Measurements from ENCODE around the gene TBC1D8.

TBC1D8 gene

DNA sequence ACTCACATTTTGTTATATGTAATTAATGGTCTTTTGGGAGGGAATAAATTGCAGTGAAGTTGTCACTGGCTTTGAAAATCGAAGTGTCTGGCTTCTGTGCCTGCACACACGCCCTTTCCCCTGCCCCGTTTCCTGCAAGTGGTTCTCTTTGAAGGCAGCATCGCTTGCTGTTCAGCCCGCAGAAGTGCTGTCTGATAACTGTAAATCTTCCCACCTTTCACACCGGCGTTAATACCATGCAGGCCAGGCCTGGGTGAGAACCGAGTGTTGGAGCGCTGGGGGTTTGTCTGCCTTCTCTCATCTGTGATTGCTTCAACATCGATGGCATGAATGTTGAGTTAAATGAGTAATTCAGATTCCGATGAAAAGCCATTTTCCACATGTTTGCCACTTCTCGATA, 187.0 kb downstream of the TBC1D8 start:
- TF ChIP-seq POLR2AphosphoS5 (IDR thresholded peaks at IDR 0.05; ENCODE audit: low read depth) (no peak), GABPA (IDR thresholded peaks at IDR 0.05; ENCODE audit: low read depth) (no peak), SPI1 (IDR thresholded peaks at IDR 0.05; ENCODE audit: borderline replicate concordance, low read depth) (no peak)
- TF ChIP-seq, protein P1, sequence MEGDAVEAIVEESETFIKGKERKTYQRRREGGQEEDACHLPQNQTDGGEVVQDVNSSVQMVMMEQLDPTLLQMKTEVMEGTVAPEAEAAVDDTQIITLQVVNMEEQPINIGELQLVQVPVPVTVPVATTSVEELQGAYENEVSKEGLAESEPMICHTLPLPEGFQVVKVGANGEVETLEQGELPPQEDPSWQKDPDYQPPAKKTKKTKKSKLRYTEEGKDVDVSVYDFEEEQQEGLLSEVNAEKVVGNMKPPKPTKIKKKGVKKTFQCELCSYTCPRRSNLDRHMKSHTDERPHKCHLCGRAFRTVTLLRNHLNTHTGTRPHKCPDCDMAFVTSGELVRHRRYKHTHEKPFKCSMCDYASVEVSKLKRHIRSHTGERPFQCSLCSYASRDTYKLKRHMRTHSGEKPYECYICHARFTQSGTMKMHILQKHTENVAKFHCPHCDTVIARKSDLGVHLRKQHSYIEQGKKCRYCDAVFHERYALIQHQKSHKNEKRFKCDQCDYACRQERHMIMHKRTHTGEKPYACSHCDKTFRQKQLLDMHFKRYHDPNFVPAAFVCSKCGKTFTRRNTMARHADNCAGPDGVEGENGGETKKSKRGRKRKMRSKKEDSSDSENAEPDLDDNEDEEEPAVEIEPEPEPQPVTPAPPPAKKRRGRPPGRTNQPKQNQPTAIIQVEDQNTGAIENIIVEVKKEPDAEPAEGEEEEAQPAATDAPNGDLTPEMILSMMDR (IDR thresholded peaks at IDR 0.05; ENCODE audit: insufficient read depth, low read length) = no peak
- TF ChIP-seq, protein P2, sequence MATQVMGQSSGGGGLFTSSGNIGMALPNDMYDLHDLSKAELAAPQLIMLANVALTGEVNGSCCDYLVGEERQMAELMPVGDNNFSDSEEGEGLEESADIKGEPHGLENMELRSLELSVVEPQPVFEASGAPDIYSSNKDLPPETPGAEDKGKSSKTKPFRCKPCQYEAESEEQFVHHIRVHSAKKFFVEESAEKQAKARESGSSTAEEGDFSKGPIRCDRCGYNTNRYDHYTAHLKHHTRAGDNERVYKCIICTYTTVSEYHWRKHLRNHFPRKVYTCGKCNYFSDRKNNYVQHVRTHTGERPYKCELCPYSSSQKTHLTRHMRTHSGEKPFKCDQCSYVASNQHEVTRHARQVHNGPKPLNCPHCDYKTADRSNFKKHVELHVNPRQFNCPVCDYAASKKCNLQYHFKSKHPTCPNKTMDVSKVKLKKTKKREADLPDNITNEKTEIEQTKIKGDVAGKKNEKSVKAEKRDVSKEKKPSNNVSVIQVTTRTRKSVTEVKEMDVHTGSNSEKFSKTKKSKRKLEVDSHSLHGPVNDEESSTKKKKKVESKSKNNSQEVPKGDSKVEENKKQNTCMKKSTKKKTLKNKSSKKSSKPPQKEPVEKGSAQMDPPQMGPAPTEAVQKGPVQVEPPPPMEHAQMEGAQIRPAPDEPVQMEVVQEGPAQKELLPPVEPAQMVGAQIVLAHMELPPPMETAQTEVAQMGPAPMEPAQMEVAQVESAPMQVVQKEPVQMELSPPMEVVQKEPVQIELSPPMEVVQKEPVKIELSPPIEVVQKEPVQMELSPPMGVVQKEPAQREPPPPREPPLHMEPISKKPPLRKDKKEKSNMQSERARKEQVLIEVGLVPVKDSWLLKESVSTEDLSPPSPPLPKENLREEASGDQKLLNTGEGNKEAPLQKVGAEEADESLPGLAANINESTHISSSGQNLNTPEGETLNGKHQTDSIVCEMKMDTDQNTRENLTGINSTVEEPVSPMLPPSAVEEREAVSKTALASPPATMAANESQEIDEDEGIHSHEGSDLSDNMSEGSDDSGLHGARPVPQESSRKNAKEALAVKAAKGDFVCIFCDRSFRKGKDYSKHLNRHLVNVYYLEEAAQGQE (IDR thresholded peaks at IDR 0.05; ENCODE audit: insufficient replicate concordance, low read depth) = no peak
- H3K27me3 ChIP-seq (ENCODE audit: insufficient read depth, poor library complexity, severe bottlenecking) = no peaks in the 10 kb centered on the region
- no peak overlapping the region for H3K27ac ChIP-seq (replicated peaks)
- no peak for DNase-seq (ENCODE audit: low read depth in 1 of 2, low spot score in 1 of 2)
- H3K4me3 ChIP-seq (replicated peaks; ENCODE audit: insufficient read depth, low read length) = no peak overlapping the region

DNA sequence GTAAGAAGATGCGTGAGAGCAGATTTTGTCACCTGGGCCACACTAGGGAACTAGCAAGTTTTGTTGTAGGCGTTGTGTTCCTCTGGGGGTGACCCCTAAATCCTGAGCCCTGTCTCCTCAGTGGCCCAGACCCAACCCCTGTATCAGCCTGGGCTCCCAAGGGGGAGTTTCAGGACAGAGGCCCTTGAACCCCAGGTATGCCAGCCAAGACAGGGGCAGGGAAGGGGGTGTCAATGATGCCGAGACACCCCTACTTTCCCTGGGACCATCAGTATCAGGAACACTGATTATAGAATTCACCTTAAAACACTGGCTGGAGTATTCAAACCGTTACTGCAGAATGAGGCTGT, 188.2 kb downstream of the TBC1D8 start:
- TF ChIP-seq GABPA (IDR thresholded peaks at IDR 0.05; ENCODE audit: low read depth) (no peak), SPI1 (IDR thresholded peaks at IDR 0.05; ENCODE audit: borderline replicate concordance, low read depth) (no peak), POLR2AphosphoS5 (IDR thresholded peaks at IDR 0.05; ENCODE audit: low read depth) (no peak)
- TF ChIP-seq, protein P2 (IDR thresholded peaks at IDR 0.05; ENCODE audit: insufficient replicate concordance, low read depth) = no peak
- TF ChIP-seq, protein P1 (IDR thresholded peaks at IDR 0.05; ENCODE audit: insufficient read depth, low read length) = no peak
- Histone ChIP-seq H3K27me3 (ENCODE audit: insufficient read depth, poor library complexity, severe bottlenecking) (no peaks in the 10 kb centered on the region), H3K27ac (replicated peaks) (no peak overlapping the region), H3K4me3 (replicated peaks; ENCODE audit: insufficient read depth, low read length) (no peak overlapping the region)
- no peak for DNase-seq (ENCODE audit: low read depth in 1 of 2, low spot score in 1 of 2)

DNA sequence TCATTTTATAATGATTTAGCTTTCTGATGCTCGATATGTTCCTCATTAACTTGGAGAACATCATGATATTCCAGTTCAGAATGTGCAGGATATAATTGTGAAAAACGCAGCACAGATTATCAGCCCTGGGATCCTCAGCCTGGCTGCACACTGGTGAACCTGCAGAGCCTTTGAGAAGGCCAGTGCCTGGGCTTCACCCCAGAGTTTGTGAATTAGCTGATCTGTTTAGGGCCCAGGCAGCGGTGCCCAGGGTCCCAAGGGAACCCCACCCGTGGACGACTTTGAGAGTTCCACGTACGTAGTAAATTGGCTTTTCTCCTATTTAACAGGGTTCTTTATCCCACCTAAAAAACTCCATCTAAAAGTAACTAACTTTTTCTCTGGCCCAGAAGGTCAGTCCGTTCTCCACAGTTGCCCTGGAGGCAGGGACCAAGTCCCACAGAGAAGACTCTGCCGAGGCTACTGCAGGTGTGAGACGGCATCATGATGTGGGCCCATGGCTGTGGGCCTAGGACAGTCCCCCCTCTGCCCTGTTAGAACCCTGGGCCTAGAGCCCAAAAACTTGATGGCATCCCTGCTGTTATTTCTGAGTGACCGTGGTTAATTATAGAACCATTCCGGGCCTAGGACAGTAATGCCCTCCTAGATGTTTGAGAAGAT, 188.7 kb downstream of the TBC1D8 start:
- DNase-seq (ENCODE audit: low read depth in 1 of 2, low spot score in 1 of 2) = no peak
- no peak for TF ChIP-seq POLR2AphosphoS5 (IDR thresholded peaks at IDR 0.05; ENCODE audit: low read depth)
- TF ChIP-seq GABPA (IDR thresholded peaks at IDR 0.05; ENCODE audit: low read depth) = no peak
- TF ChIP-seq, protein P2 (IDR thresholded peaks at IDR 0.05; ENCODE audit: insufficient replicate concordance, low read depth) = no peak
- TF ChIP-seq SPI1 (IDR thresholded peaks at IDR 0.05; ENCODE audit: borderline replicate concordance, low read depth) = no peak
- TF ChIP-seq, protein P1 (IDR thresholded peaks at IDR 0.05; ENCODE audit: insufficient read depth, low read length) = no peak
- H3K4me3 ChIP-seq (replicated peaks; ENCODE audit: insufficient read depth, low read length) = no peak overlapping the region
- no peaks in the 10 kb centered on the region for H3K27me3 ChIP-seq (ENCODE audit: insufficient read depth, poor library complexity, severe bottlenecking)
- no peak overlapping the region for H3K27ac ChIP-seq (replicated peaks)

Data from HL-60 (cell line).